ENCODE measurements around the gene DMAC2L. TPM values are rescaled to one million over a fixed set of nuclear protein-coding genes. Genes with fewer than 3 reads are reported as not detected.
"Not testable (repeated sequence)": the region's sequence is repeated elsewhere in the genome, so short reads cannot be mapped to it uniquely, and the experiment has no call there.

The DMAC2L gene
- polyA plus RNA-seq, 4 donors, result 21.6 to 27.3 (median 23.5) TPM

- DNase-seq (ENCODE audit: low read depth in 4 of 4, low spot score in 3 of 4), result no peak
These were observed 41.0 kb downstream of the DMAC2L start for GRCh38 chr14:50353126-50353525.

DNA sequence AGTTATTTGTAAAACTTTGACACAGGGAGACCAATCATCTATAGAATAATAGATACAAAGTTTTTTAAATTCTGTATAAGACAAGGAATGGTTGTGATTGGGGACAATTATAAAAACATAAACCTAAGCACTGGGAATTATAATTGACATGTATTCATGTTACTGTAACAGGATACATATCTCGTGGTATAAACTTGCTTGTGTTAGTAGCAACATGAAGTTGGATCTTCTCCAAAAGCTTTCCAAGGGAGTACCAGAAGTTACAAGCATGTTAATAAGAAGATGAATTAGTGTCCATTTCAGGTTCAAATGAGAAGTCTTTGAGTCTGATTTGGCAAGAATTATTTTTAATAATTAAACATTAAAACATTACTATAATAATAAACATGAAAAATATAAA, 42.4 kb downstream of the DMAC2L start:
- DNase-seq (ENCODE audit: low read depth in 4 of 4, low spot score in 3 of 4), result no peak

- no peak for DNase-seq (ENCODE audit: low read depth in 4 of 4, low spot score in 3 of 4)
These were observed 43.6 kb downstream of the DMAC2L start for GRCh38 chr14:50355692-50356091.

GRCh38 chr14:50356283-50356682, 44.2 kb downstream of the DMAC2L start:
- not testable (repeated sequence) for DNase-seq (ENCODE audit: low read depth in 4 of 4, low spot score in 3 of 4)

GRCh38 chr14:50357124-50357523, 45.0 kb downstream of the DMAC2L start:
- no peak for DNase-seq (ENCODE audit: low read depth in 4 of 4, low spot score in 3 of 4)

DNA sequence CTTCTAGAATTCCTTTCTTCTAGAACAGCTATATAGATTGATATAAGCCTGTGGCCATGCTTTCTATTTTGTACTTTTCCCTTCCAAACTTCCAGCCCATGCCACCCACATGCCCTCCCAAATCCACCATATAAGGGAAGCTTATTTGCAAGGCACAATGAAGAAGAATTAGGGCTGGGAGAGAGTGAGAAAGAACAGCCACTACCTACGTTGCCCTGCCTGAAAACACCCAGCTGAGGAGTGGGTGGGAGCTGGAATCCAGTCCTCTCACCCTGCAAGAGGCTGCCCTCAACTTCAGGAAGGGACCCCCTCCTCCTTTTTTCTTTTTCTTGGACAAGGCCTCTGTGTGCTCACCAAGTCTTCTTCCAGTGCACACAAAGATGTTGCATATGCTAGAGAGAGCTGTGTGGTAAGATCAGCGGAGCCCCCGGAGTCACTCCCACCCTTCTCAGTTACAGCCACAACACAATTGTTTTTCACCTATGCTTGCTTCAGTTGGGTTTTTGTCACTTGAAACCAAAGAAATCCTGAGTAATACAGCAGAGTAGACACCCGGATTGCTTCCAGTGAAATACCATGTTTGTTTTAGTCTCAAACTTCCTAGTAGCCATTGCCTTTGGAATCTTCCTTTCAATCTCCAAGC, 45.8 kb downstream of the DMAC2L start:
- no peak for DNase-seq (ENCODE audit: low read depth in 4 of 4, low spot score in 3 of 4)

DNA sequence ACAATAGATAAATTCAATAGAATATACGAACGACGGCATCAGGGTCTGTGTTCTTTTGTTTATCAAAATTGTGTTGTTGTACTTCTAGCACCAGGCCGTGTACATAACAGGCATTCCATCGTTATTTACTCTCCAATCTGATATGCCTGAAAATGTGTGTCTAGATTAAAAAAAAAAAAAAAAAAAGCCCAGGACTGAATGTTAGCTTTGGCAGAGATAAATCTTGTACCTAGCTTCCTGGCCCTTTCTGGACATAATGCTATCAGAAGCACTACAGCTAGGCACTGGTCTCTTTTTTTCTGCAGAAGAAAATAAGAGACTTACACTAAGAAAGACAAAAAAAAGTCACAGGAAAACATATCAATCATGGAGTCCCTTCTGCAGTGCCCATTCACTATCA, 47.5 kb downstream of the DMAC2L start:
- DNase-seq (ENCODE audit: low read depth in 4 of 4, low spot score in 3 of 4), result no peak

GRCh38 chr14:50360093-50360492, 48.0 kb downstream of the DMAC2L start:
- DNase-seq (ENCODE audit: low read depth in 4 of 4, low spot score in 3 of 4), result no peak

GRCh38 chr14:50360851-50361250, 48.7 kb downstream of the DMAC2L start:
- no peak for DNase-seq (ENCODE audit: low read depth in 4 of 4, low spot score in 3 of 4)

- DNase-seq (ENCODE audit: low read depth in 4 of 4, low spot score in 3 of 4), result not testable (repeated sequence)
These were observed 49.6 kb downstream of the DMAC2L start for GRCh38 chr14:50361473-50362403.

DNA sequence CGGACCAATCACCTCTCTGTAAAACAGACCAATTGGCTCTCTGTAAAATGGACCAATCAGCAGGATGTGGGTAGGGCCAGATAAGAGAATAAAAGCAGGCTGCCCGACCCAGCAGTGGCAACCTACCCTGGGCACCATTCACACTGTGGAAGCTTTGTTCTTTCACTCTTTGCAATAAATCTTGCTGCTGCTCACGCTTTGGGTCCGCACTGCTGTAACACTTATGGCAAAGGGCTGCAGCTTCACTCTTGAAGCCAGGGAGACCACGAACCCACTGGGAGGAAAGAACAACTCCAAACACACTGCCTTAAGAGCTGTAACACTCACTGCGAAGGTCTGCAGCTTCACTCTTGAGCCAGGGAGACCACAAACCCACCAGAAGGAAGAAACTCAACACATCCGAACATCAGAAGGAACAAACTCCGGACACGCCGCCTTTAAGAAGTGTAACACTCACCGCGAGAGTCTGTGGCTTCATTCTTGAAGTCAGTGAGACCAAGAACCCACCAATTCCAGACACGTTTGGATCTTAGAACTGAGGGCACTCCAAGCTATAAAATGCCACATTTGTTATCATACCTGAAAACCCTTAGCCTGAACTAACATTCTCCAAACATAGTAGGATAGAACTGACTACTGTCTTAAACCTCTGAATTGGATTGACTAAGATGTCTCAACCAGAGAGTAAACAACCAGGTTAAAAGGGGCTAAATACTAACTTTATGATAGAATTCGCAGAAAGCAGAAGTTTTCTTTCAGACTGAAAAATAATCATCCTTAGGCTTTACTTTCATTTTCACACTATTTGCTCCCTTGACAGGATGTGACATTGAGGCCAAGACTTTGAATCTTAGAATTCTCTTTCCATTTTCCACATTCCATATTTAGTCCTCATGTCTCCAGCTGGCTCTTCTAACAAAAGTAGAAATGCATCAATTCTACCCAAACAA, 50.9 kb downstream of the DMAC2L start:
- DNase-seq (ENCODE audit: low read depth in 4 of 4, low spot score in 3 of 4), result no peak

DNA sequence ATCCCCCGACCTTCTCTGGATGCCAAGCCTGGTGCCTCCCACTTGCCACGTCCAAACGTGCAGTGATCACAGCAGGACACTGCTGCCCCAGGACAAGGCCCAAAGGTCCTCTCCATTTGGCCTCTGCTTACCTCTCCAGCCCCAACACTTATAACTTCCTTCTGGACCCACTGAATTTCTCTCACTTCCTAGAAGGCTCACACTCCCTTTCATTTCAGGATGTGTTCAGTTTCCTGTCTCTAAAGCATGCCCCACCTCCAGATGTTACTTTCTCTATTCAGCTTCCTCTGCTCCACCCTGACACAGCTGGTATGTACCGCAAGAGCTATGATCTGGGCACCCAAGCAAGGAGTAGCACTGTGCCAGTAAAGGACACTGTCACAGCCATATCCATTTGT, 51.6 kb downstream of the DMAC2L start:
- DNase-seq (ENCODE audit: low read depth in 4 of 4, low spot score in 3 of 4), result no peak

- DNase-seq (ENCODE audit: low read depth in 4 of 4, low spot score in 3 of 4), result no peak
These were observed 52.7 kb downstream of the DMAC2L start for GRCh38 chr14:50364792-50365191.

DNA sequence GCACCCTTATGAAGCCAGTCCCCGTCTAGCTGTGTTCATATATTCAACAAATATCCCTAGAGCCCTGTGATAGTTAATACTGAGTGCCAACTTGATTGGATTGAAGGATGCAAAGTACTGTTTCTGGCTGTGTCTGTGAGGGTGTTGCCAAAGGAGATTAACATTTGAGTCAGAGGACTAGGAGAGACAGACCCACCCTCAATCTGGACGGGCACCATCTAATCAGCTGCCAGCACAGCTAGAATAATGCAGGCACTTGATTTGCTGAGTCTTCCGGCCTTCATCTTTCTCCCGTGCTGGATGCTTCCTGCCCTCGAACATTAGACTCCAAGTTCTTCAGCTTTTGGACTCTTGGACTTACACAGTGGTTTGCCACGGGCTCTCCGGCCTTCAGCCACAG, 53.4 kb downstream of the DMAC2L start:
- DNase-seq (ENCODE audit: low read depth in 4 of 4, low spot score in 3 of 4), result not testable (repeated sequence)

DNA sequence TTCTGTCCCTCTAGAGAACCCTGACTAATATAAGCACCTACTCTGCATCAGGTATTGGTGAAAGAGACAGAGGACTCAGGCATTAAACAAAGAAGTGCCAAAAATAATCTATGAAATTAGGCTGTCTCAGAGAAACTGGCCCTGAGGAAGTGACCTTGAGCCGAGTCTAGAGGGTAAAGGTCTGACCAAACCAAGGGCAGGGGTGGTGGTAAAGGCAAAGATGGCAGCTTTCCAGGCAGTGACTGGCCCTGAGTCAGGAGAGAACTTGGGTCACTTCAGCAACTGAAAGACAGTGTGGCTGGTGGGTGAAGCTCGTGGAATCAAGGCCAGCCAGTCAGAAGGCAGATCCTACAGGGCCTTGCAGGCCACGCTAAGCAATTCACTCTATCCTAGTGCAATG, 54.0 kb downstream of the DMAC2L start:
- no peak for DNase-seq (ENCODE audit: low read depth in 4 of 4, low spot score in 3 of 4)

DNA sequence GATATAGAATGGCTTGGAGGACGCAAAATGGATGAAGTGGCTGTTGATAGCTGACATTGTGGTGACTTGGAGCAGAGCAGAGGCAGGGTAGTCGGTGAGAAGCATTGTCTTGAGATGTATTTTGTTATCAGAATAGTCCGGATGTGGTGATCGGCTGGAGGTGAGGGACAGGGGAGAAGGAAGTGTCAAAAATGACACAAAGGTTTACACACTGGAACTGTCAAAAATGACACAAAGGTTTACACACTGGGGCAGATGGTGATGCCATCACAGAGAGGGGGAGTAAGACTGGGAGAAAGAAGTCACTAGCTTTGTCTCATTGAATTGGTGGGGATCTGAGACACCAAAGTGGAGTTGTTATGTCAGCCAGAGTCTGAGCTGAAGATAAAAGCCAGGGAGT, 54.5 kb downstream of the DMAC2L start:
- DNase-seq (ENCODE audit: low read depth in 4 of 4, low spot score in 3 of 4), result no peak

- no peak for DNase-seq (ENCODE audit: low read depth in 4 of 4, low spot score in 3 of 4)
These were observed 59.4 kb downstream of the DMAC2L start for GRCh38 chr14:50371546-50371945.

- no peak for DNase-seq (ENCODE audit: low read depth in 4 of 4, low spot score in 3 of 4)
These were observed 61.8 kb downstream of the DMAC2L start for GRCh38 chr14:50373959-50374358.

DNA sequence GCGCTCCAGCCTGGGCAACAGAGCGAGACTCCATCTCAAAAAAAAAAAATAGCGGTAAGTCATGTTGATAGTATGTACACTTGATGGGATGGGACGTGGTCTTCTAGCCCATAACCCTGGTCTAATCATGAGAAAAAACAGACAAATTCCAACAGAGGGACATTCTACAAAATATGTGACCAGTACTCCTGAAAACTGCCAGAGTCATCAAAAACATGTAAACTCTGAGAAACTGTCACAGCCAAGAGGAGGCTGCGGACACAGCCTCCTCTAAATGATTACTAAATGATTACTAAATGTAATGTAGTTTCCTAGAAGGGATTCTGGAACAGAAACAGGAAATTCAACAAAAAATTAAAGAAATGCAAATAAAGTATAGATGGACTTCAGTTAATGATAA, 63.6 kb downstream of the DMAC2L start:
- DNase-seq (ENCODE audit: low read depth in 4 of 4, low spot score in 3 of 4), result no peak
